Neural progenitor cell (in vitro differentiated cells): ENCODE results near the gene IL1RAPL1. TPM values are rescaled to one million over a fixed set of nuclear protein-coding genes. Genes with fewer than 3 reads are reported as not detected.

Experiments
- DNase-seq: peaks from one replicate; pipeline ENCODE4 v3.0.0-alpha.2; 2016; ENCODE audit warnings: low spot score
- H2AFZ ChIP-seq: fragments of 200-600 bp; sonication (generic); replicated peaks from 2 replicates; pipeline ENCODE4 v1.6.1; 2016; ENCODE audit warnings: antibody characterized with exemption
- H3F3A ChIP-seq: fragments of 200-600 bp; sonication (generic); 2 replicates; pipeline ENCODE4 v1.6.1; 2016; ENCODE audit warnings: antibody characterized with exemption, low read depth
- H3K27ac ChIP-seq: fragments of 200-600 bp; sonication (generic); 2 replicates; pipeline ENCODE4 v1.5.1; 2016; ENCODE audit warnings: mild to moderate bottlenecking
- H3K27me3 ChIP-seq: fragments of 200-600 bp; sonication (generic); 2 replicates; pipeline ENCODE4 v1.6.1; 2016; ENCODE audit warnings: mild to moderate bottlenecking, moderate library complexity
- H3K36me3 ChIP-seq: fragments of 200-600 bp; sonication (generic); 2 replicates; pipeline ENCODE4 v1.5.1; 2016
- H3K4me1 ChIP-seq: fragments of 200-600 bp; sonication (generic); 2 replicates; pipeline ENCODE4 v1.6.1; 2016; ENCODE audit warnings: mixed run types
- H3K4me2 ChIP-seq: fragments of 200-600 bp; sonication (generic); 2 replicates; pipeline ENCODE4 v1.6.1; 2016
- H3K4me3 ChIP-seq: fragments of 200-600 bp; sonication (generic); 2 replicates; pipeline ENCODE4 v1.5.1; 2016
- H3K79me2 ChIP-seq: fragments of 200-600 bp; sonication (generic); 2 replicates; pipeline ENCODE4 v1.6.1; 2016; ENCODE audit warnings: low read depth
- H3K9ac ChIP-seq: fragments of 200-600 bp; sonication (generic); 2 replicates; pipeline ENCODE4 v1.6.1; 2016
- H3K9me3 ChIP-seq: fragments of 200-600 bp; sonication (generic); 2 replicates; pipeline ENCODE4 v1.5.1; 2016; ENCODE audit warnings: low read depth
- H4K20me1 ChIP-seq: fragments of 200-600 bp; sonication (generic); 2 replicates; pipeline ENCODE4 v1.6.1; 2016; ENCODE audit warnings: low read depth
- H3K27ac Mint-ChIP-seq: 3 replicates; pipeline ENCODE4 v1.8.0; 2021; ENCODE audit warnings: mixed read lengths
- H3K27me3 Mint-ChIP-seq: 2 replicates; pipeline ENCODE4 v1.8.0; 2022; ENCODE audit warnings: low read depth, mild to moderate bottlenecking, inconsistent platforms, moderate library complexity, mixed read lengths; ENCODE audit not compliant: insufficient read depth
- H3K36me3 Mint-ChIP-seq: 3 replicates; pipeline ENCODE4 v1.8.0; 2021; ENCODE audit warnings: mixed read lengths
- H3K4me1 Mint-ChIP-seq: 3 replicates; pipeline ENCODE4 v1.8.0; 2021; ENCODE audit warnings: mixed read lengths
- H3K4me3 Mint-ChIP-seq: 3 replicates; pipeline ENCODE4 v1.8.0; 2021; ENCODE audit warnings: mild to moderate bottlenecking, moderate library complexity, mixed read lengths
- H3K9me3 Mint-ChIP-seq: 3 replicates; pipeline ENCODE4 v1.8.0; 2020; ENCODE audit warnings: mixed read lengths
- EZH2 ChIP-seq: fragments of 200-600 bp; sonication (generic); IDR thresholded peaks from 2 replicates; pipeline ENCODE4 v1.6.1; 2017; ENCODE audit warnings: antibody characterized with exemption, mild to moderate bottlenecking, moderate library complexity
- EZH2phosphoT487 ChIP-seq: fragments of 200-600 bp; sonication (generic); IDR thresholded peaks from 2 replicates; pipeline ENCODE4 v1.6.1; 2017; ENCODE audit warnings: antibody characterized with exemption
- total RNA-seq: library from RNA; depleted of rRNA; stranded (reverse); fragments of >200 nt; gene quantifications from 2 replicates; pipeline ENCODE4 v1.2.3, GENCODE V29; 2015; ENCODE audit warnings: low replicate concordance
- TF ChIP-seq, protein P1 (sequence below): fragments of 200-600 bp; sonication (generic); IDR thresholded peaks from 2 replicates; pipeline ENCODE4 v1.5.1; 2017; ENCODE audit warnings: antibody characterized with exemption, mild to moderate bottlenecking

The IL1RAPL1 gene
- total RNA-seq, 1 donor from 2014 or later = 13.4 TPM

DNA sequence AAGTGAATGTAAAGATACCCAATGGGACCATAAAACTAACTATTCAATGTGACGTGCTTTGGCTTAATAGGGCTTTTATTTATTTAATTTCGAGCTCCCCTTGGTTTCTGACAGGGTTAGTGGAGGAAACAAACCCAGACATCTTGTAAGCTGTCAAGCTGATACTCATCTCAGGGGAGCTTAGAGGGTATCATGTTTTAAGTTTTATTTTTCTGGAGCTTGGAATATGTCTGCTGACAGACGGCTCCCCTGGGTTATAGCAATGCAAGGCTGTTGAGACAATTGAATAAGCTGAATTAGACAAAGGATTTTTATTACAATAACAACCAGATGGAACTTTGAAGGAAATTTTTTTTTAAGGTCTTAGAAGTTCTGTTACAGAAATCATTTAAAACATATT lies 456.5 kb downstream of the IL1RAPL1 start:
- peaks cover 5% of the 10 kb centered on the region for H3F3A ChIP-seq
- no peak for DNase-seq

DNA sequence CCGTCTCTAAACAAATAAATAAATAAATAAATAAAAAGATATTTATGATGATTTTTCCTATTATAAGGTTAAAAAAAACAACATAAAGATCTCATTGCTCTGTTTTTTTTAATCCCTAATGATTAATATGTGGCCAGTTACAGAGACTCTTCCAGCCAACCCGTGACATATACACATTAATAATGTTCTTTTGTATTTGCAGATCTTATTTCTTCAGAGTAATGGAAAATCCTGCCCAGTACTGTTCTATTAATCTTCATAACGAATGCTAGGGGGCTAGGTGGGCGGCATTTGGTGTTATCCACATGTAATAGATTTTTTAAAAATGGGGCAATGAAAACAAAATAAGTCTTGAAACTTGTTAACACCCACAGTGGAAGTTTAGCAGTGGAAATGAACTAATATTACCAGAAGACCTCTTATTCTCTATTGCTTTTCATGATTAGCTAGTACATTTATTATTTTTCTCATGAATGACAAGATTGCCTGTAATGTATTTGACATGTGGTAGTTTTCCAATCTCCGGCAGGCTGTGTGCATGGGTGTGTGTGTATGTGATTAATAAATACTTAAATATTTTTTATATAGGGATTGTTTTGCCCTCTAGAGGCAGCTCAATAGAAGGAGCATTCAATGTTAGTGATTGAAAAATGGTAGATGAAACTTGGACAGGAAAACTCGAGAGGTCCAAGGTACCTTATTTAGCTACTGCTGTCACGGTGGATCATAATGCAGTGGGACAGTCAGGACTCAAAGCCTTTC lies 457.4 kb downstream of the IL1RAPL1 start:
- H3K27me3 Mint-ChIP-seq = peaks cover 2% of the 10 kb centered on the region
- no peaks in the 10 kb centered on the region for H4K20me1 ChIP-seq
- no peaks in the 10 kb centered on the region for H3F3A ChIP-seq
- peaks cover 5% of the 10 kb centered on the region for H3K9me3 ChIP-seq
- no peaks in the 10 kb centered on the region for H3K36me3 ChIP-seq
- no peak overlapping the region for H3K27ac Mint-ChIP-seq
- H3K27ac ChIP-seq = no peak overlapping the region
- H3K4me3 ChIP-seq = no peak overlapping the region
- peaks cover 9% of the 10 kb centered on the region for H3K4me1 Mint-ChIP-seq
- DNase-seq = no peak
- H3K79me2 ChIP-seq = no peaks in the 10 kb centered on the region
- no peak overlapping the region for H3K9ac ChIP-seq
- no peak overlapping the region for H2AFZ ChIP-seq
- no peaks in the 10 kb centered on the region for H3K36me3 Mint-ChIP-seq
- H3K4me2 ChIP-seq = no peak overlapping the region
- no peaks in the 10 kb centered on the region for H3K9me3 Mint-ChIP-seq
- TF ChIP-seq, protein P1, sequence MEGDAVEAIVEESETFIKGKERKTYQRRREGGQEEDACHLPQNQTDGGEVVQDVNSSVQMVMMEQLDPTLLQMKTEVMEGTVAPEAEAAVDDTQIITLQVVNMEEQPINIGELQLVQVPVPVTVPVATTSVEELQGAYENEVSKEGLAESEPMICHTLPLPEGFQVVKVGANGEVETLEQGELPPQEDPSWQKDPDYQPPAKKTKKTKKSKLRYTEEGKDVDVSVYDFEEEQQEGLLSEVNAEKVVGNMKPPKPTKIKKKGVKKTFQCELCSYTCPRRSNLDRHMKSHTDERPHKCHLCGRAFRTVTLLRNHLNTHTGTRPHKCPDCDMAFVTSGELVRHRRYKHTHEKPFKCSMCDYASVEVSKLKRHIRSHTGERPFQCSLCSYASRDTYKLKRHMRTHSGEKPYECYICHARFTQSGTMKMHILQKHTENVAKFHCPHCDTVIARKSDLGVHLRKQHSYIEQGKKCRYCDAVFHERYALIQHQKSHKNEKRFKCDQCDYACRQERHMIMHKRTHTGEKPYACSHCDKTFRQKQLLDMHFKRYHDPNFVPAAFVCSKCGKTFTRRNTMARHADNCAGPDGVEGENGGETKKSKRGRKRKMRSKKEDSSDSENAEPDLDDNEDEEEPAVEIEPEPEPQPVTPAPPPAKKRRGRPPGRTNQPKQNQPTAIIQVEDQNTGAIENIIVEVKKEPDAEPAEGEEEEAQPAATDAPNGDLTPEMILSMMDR = no peak
- no peak for TF ChIP-seq EZH2
- TF ChIP-seq EZH2phosphoT487 = no peak
- H3K27me3 ChIP-seq = no peaks in the 10 kb centered on the region
- peaks cover 13% of the 10 kb centered on the region for H3K4me1 ChIP-seq
- no peak overlapping the region for H3K4me3 Mint-ChIP-seq

More for the DNA sequence above, 456.5 kb downstream of the IL1RAPL1 start:
- H3K9me3 Mint-ChIP-seq = no peaks in the 10 kb centered on the region
- Histone ChIP-seq H2AFZ (no peak overlapping the region), H3K9me3 (peaks cover 5% of the 10 kb centered on the region), H3K4me1 (peaks cover 21% of the 10 kb centered on the region), H3K4me3 (no peak overlapping the region), H3K27me3 (no peaks in the 10 kb centered on the region), H3K27ac (no peak overlapping the region), H3K79me2 (no peaks in the 10 kb centered on the region), H3K36me3 (no peaks in the 10 kb centered on the region), H3K9ac (no peak overlapping the region), H4K20me1 (no peaks in the 10 kb centered on the region), H3K4me2 (no peak overlapping the region)
- H3K4me3 Mint-ChIP-seq = no peak overlapping the region
- peaks cover 2% of the 10 kb centered on the region for H3K27me3 Mint-ChIP-seq
- no peaks in the 10 kb centered on the region for H3K36me3 Mint-ChIP-seq
- H3K27ac Mint-ChIP-seq = no peak overlapping the region
- TF ChIP-seq, protein P1 = no peak
- no peak for TF ChIP-seq EZH2phosphoT487
- TF ChIP-seq EZH2 = no peak
- H3K4me1 Mint-ChIP-seq = peaks cover 11% of the 10 kb centered on the region

DNA sequence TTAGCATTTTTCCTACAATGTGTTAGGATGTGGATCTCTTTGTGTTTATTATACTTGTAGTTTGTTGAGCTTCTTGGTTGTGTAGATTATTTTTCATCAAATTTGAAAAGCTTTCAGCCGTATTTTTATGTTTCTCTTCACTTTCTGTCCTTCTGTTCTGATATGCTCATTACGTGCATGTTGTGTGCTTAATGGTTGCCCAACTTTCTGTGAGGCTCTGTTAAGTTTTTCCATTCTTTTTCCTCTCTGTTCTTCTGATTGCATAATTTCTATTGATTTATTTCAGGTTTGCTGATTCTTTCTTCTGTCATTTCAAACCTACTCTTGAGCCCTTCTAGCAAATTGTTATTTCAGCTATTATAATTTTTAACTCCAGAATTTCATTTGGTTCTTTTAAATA lies 478.2 kb downstream of the IL1RAPL1 start:
- no peak for DNase-seq
- Histone ChIP-seq H4K20me1 (no peaks in the 10 kb centered on the region), H3K27me3 (no peaks in the 10 kb centered on the region), H3K4me1 (peaks cover 3% of the 10 kb centered on the region), H3K4me3 (no peak overlapping the region), H2AFZ (no peak overlapping the region), H3K36me3 (no peaks in the 10 kb centered on the region), H3K4me2 (no peak overlapping the region), H3F3A (no peaks in the 10 kb centered on the region), H3K9ac (no peak overlapping the region), H3K79me2 (no peaks in the 10 kb centered on the region), H3K9me3 (peaks cover 8% of the 10 kb centered on the region), H3K27ac (no peak overlapping the region)
- TF ChIP-seq EZH2 (no peak), EZH2phosphoT487 (no peak)
- TF ChIP-seq, protein P1 = no peak
- Mint-ChIP-seq H3K27me3 (no peaks in the 10 kb centered on the region), H3K36me3 (no peaks in the 10 kb centered on the region), H3K27ac (no peak overlapping the region), H3K9me3 (peaks cover 5% of the 10 kb centered on the region), H3K4me1 (peaks cover 4% of the 10 kb centered on the region), H3K4me3 (no peak overlapping the region)
